Germinal center (tissue), 1 donor: Measurements from ENCODE around the gene ZDHHC9.

ENCODE experiments used
- DNase-seq: peaks from one replicate; pipeline ENCODE4 v3.0.0; 2012; ENCODE audit warnings: mixed read lengths, low spot score

Gene ZDHHC9

DNA sequence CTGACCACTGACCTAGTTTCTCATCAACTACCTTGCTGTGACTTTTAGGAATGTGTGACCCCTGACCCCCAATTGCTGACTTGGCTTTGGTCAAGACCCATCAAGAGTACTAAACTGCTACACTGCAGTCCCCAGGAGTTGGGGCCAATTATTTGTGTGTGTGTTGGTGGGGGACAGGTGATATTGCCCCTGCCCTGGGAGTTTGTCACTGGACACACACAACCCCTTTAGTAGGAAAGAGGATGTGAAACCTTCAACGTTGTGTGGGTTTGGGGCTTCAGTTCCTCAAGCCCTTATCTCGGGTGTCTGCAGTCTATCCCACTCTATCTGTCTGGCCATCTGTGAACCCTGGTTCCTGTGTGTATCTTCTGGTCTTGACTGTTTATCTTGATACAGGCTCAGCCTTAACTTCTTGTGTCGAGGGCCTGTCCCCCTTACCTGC is 57.5 kb downstream of the ZDHHC9 start:
- DNase-seq = peak; percentile 47

- DNase-seq = no peak
Measured at GRCh38 chrX:129785160-129785947, 58.3 kb downstream of the ZDHHC9 start.

DNA sequence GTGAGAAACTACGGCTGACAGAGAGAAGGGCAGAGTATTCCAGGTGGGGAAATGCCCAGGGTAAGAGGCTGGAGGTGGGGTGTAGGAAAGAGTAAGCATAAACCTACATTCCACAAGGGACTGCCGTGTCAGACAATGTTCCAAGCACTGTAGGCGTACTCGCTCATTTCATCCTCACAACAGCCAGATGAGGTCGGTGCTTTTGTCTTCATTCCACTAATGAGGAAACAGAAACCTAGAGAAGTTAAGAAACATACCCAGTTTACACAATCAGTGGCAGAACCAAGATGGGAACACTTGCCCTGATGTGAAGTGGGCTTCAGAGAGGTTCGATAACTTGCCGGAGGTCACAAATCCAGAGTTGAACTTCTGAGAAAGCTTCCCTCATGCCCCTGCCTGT is 59.3 kb downstream of the ZDHHC9 start:
- no peak for DNase-seq

DNA sequence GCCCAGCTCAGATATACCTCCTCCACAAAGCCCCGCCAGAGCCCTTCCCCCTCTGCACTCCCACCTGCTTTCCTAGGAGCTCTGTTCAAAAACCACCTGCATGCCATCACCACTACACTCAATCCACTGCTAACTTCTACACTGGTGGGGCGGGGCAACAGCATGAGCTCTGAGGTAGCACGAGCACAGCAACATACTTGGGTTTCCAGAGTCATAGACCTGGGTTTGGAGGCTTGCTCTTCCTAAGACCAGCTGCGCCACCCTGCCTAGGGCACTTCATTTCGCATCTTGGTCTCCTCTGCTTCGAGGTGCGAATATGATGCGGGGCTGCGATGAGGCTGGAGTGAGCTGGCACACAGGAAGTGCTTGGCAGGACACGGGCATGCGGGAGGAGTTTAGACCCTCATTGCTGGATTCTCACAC is 60.4 kb downstream of the ZDHHC9 start:
- no peak for DNase-seq

- DNase-seq = no peak
Measured at GRCh38 chrX:129782706-129783105, 61.0 kb downstream of the ZDHHC9 start.

DNA sequence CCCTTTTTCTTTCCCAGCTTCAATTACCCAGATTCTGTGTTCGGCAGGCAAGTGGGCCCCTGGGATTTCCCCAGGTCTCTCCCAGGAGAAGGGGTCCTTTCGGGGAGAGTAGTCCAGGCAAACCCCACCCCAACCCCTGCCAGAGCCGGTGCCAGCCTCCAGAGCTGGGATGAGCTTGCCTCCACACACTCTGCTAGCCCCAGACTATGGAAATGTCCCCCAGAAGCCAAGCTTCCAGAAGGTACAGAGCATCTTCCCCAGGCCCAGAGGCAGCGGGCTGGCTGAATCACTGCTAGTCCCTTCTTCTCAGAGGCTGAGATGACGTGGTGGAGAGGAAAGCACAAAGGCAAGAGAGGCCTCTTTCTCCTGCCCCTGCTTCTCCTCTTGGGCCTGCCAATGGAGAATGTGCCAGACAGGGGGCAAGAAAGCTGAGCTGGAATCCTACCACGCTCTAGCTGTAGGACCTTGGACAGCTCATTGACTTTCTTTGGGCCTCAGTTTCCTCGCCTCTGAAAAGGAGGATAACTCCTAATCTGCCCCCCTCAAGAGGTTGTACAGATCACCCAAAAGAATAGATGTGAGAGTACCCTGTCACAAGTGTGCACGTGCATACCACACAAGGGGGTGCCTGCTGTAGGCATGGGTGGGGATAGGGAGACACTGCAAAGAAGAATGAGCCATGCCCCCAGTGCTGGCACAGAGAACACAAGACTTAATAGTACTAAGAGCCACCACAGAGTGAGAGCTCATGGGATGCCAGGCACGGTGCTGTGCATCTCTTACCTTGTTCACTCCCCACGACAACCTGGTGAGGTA is 61.8 kb downstream of the ZDHHC9 start:
- no peak for DNase-seq

GRCh38 chrX:129781134-129781672 is 62.5 kb downstream of the ZDHHC9 start:
- DNase-seq = peak; percentile 71

- no peak for DNase-seq
Measured at GRCh38 chrX:129780441-129781105, 63.1 kb downstream of the ZDHHC9 start.

DNA sequence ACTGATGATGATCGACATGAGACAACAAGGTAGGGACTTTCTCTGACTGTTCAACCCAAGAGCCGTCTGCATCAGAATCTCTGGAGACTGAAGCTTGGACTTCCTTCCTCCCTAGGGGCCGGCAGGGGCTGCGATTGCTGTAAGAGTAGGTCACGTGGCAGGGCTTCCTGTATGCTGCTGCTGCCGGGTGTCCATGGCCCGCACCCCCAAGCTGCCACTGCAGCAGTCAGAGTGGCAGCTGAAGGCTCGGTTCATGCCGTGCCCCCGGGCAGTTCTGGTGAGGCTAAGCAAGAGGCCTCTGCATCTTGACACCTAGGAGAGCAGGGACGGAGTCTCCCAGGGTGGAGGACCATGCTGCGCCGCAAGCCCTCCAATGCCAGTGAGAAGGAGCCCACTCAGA is 63.9 kb downstream of the ZDHHC9 start, which contains the start of gene SASH3:
Gene SASH3, plus strand, starts transcription at position 203 of the 400 bp plus-strand sequence. Its CDS starts 149 bp downstream, at position 352.
- peak; percentile 41 for DNase-seq

GRCh38 chrX:129779086-129779672 is 64.5 kb downstream of the ZDHHC9 start:
- DNase-seq = no peak

- DNase-seq = peak; percentile 54
Measured at GRCh38 chrX:129777218-129778030, 66.3 kb downstream of the ZDHHC9 start.

- no peak for DNase-seq
Measured at GRCh38 chrX:129773649-129774458, 69.8 kb downstream of the ZDHHC9 start.

- peak; percentile 65 for DNase-seq
Measured at GRCh38 chrX:129772796-129773431, 70.8 kb downstream of the ZDHHC9 start.

- no peak for DNase-seq
Measured at GRCh38 chrX:129771266-129771995, 72.3 kb downstream of the ZDHHC9 start.

DNA sequence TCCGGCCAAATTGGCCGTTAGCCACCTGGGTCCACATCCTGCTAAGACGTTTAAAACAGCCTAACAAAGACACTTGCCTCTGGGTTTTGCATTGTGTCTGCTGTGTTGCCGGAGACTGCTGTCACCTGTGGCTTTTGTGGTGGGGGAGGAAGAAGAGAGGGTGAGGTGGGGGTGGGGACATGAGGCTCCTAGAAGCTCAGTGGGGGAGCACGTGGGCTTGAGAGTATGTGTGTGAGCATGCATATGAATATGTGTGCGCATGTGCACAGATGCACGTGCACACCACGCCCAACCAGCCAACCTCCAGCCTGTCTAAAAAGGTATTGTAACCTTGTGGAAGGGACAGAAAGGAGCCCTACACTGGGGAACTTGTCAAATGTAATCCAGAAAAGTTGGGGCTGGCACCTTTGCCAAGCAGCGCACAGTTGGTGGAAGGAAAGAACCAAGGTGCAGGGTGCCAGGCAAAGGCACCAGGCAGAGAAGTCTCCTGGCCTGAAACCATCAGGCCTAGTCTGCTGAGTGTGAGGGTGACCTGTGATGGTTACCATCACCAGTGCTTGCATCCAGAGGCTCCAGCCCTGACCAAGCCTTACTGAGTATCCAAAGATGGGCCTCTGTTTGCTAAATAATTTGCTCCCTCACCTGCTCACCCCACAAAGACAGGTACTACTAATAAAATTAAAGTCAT is 74.1 kb downstream of the ZDHHC9 start:
- DNase-seq = peak; percentile 72

DNA sequence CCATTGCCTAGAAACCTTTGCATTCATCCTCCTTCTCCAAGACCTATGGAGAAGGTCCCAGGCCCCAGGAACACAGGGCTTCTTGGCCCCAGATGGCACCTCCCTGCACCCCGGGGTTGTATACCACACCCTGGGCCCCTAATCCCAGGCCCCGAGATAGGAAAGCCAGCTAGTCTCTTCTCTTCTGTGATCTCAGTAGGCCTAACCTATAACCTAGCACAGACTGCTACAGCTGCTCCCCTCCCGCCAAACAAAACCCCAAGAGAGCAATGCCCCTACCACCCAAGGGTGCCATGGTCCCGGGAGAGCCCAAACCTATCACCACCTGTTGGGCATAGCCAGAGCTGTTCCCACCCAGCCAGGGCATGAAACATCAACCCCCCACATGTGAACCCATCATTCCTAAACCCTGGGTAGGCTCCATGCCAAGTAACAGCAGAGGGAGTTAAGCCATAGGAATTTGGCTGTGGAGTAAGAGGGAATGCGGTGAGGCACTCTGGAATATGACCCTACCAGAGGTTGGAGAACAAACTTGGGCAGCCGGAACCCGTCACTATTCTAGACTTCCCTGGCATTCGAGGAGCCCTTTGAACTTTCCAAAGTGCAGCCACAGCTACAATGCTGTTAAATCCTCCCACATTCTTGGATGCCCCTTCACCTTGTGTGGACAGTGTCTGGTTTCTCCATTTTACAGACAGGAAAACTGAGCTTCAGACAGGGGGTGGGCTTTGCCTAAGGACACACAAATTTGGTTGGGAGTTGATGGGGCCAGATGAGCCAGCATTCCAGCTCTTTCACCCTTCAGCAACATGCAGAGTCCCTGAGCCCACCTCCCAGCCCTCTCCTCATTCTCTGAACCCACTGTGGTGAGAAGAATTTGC is 74.9 kb downstream of the ZDHHC9 start:
- DNase-seq = no peak

DNA sequence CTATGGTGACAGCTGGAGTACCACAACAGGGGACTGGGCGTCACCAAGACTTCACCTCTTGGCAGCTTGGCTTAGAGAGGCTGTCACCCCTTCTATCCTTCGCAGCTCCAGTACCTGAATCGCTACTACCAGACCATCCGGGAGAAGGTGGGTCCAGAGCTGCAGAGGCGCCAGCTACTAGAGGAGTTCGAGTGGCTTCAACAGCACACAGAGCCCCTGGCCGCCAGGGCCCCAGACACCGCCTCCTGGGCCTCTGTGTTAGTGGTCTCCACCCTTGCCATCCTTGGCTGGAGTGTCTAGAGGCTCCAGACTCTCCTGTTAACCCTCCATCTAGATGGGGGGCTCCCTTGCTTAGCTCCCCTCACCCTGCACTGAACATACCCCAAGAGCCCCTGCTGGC is 75.5 kb downstream of the ZDHHC9 start:
- DNase-seq = no peak
